Measurements from ENCODE around the gene CENPE. TPM values are rescaled to one million over a fixed set of nuclear protein-coding genes. Genes with fewer than 3 reads are reported as not detected.

The CENPE gene
- total and polyA plus RNA-seq, 2 of the 4 experiments (the other 2 are of a cell fraction) = 3.7 to 14.5 TPM

DNA sequence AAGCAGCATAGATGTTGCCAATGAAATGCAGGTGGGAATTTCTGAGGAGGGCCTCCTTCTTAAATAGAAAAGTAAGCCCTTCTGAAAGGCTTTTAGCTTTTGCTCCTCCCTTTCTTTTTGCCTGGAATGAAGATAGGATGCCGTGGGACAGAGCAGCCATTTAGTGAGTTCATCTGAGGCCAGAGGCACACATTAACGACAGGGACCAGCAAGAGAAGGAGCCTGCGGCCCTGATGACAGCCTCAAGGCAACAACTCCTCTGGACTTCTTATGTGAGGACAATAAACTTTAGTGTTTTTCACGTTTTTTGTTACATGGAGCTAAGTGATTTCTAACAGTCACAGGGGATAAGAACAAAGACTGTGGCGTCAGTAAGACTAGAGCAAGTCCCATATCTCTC, 97.5 kb downstream of the CENPE start:
- Histone ChIP-seq H3K27me3 (ENCODE audit: control insufficient read depth, insufficient read depth, low read length) (no peaks in the 10 kb centered on the region), H3K4me3 (ENCODE audit: insufficient read depth, low read depth, low read length) (no peak overlapping the region), H4K5ac (ENCODE audit: low read depth, low read length) (no peak overlapping the region), H3K9me3 (ENCODE audit: control insufficient read depth, insufficient read depth, low read length) (no peaks in the 10 kb centered on the region), H4K8ac (ENCODE audit: low read depth in 2 of 2, low read length in 2 of 2) (no peak overlapping the region), H2AK9ac (replicated peaks; ENCODE audit: low read depth, low read length, poor library complexity) (no peak overlapping the region), H2BK20ac (ENCODE audit: low read depth, low read length) (no peak overlapping the region), H2BK120ac (ENCODE audit: low read depth, low read length) (no peak overlapping the region), H3K18ac (ENCODE audit: low read depth, low read length) (no peak overlapping the region), H2AFZ (replicated peaks; ENCODE audit: low read length, poor library complexity) (no peak overlapping the region), H2BK15ac (ENCODE audit: low read depth, low read length) (no peak overlapping the region), H2AK5ac (ENCODE audit: low read depth, low read length) (no peak overlapping the region), H4K20me1 (ENCODE audit: insufficient read depth, low read length) (no peaks in the 10 kb centered on the region), H4K91ac (ENCODE audit: insufficient read depth, low read depth, low read length) (no peak overlapping the region), H3K36me3 (ENCODE audit: control insufficient read depth, insufficient read depth, low read length) (peaks cover 2% of the 10 kb centered on the region; the same call in 1 of the 2 replicates), H3K4ac (ENCODE audit: low read depth, low read length) (no peak overlapping the region), H3K9ac (ENCODE audit: low read depth, low read length) (no peak overlapping the region), H3K4me1 (ENCODE audit: control insufficient read depth, insufficient read depth, low read length) (peaks cover 7% of the 10 kb centered on the region), H3K27ac (ENCODE audit: insufficient read depth, low read length) (no peak overlapping the region), H3K14ac (replicated peaks; ENCODE audit: low read depth, low read length) (no peak overlapping the region), H3K4me2 (ENCODE audit: low read depth, low read length) (no peak overlapping the region), H3K9me1 (ENCODE audit: insufficient read depth, low read length) (peaks cover 4% of the 10 kb centered on the region), H3K79me1 (ENCODE audit: low read depth in 1 of 2, low read length in 2 of 2) (peaks cover 15 to 25% of the 10 kb centered on the region in 2 experiments), H3K56ac (ENCODE audit: extremely low read depth, insufficient read depth, low read length) (no peak overlapping the region), H2BK5ac (ENCODE audit: low read depth, low read length, poor library complexity, severe bottlenecking) (no peak overlapping the region), H3K23ac (ENCODE audit: low read depth, low read length) (no peak overlapping the region)
- no CpG with 5 or more reads among the region's 5 CpGs for WGBS, 2 experiments (ENCODE audit: extremely low coverage in 2 of 2, insufficient read length in 1 of 2)
- in situ Hi-C loops (cut with MboI; ENCODE audit: low sequenced_read_pairs) (no loop called here), dilution Hi-C loops (cut with HindIII; ENCODE audit: low sequenced_read_pairs, unreplicated experiment) (no loop called here), intact Hi-C loops (cut with micrococcal nuclease) (no loop called here)
- CTCF ChIA-PET = no interaction called here
- ATAC-seq (ENCODE audit: low read depth) (no peak), DNase-seq (no peak)
- BruUV-seq (replicated peaks) = no TSS peak
- POLR2A ChIA-PET (ENCODE audit: unreplicated experiment) = no interaction called here
- TF ChIP-seq RCOR1 (IDR thresholded peaks at IDR 0.05; ENCODE audit: insufficient replicate concordance, low read length) (no peak), MAZ (IDR thresholded peaks at IDR 0.05; ENCODE audit: borderline replicate concordance, low read depth, low read length) (no peak), RAD21 (IDR thresholded peaks at IDR 0.05; ENCODE audit: low read length) (no peak), CEBPB (IDR thresholded peaks at IDR 0.05; ENCODE audit: low read depth, low read length) (no peak), SMC3 (IDR thresholded peaks at IDR 0.05; ENCODE audit: low read depth, low read length) (no peak), BHLHE40 (IDR thresholded peaks at IDR 0.05; ENCODE audit: low read depth, low read length) (no peak), CHD1 (IDR thresholded peaks at IDR 0.05; ENCODE audit: low read depth, low read length) (no peak), MAFK (IDR thresholded peaks at IDR 0.05; ENCODE audit: low read depth, low read length) (no peak), FOS (IDR thresholded peaks at IDR 0.05; ENCODE audit: low read depth, low read length) (no peak), MXI1 (IDR thresholded peaks at IDR 0.05; ENCODE audit: borderline replicate concordance, low read depth, low read length) (no peak)
- TF ChIP-seq, protein P1, sequence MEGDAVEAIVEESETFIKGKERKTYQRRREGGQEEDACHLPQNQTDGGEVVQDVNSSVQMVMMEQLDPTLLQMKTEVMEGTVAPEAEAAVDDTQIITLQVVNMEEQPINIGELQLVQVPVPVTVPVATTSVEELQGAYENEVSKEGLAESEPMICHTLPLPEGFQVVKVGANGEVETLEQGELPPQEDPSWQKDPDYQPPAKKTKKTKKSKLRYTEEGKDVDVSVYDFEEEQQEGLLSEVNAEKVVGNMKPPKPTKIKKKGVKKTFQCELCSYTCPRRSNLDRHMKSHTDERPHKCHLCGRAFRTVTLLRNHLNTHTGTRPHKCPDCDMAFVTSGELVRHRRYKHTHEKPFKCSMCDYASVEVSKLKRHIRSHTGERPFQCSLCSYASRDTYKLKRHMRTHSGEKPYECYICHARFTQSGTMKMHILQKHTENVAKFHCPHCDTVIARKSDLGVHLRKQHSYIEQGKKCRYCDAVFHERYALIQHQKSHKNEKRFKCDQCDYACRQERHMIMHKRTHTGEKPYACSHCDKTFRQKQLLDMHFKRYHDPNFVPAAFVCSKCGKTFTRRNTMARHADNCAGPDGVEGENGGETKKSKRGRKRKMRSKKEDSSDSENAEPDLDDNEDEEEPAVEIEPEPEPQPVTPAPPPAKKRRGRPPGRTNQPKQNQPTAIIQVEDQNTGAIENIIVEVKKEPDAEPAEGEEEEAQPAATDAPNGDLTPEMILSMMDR (conservative IDR thresholded peaks at IDR 0.05; ENCODE audit: low read depth, low read length) = no peak
- TF ChIP-seq, protein P2, sequence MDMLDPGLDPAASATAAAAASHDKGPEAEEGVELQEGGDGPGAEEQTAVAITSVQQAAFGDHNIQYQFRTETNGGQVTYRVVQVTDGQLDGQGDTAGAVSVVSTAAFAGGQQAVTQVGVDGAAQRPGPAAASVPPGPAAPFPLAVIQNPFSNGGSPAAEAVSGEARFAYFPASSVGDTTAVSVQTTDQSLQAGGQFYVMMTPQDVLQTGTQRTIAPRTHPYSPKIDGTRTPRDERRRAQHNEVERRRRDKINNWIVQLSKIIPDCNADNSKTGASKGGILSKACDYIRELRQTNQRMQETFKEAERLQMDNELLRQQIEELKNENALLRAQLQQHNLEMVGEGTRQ (IDR thresholded peaks at IDR 0.05; ENCODE audit: low read depth, low read length) = no peak
